ENCODE measurements around the gene KIFC3. TPM values are rescaled to one million over a fixed set of nuclear protein-coding genes. Genes with fewer than 3 reads are reported as not detected.
A peak's percentile ranks its signal among the peaks of the same experiment; 100 is the strongest.

Gene KIFC3
- total and polyA plus RNA-seq, 11 donors, result 46.1 to 105 (median 65.6) TPM

- Histone ChIP-seq H3K27ac (no peak overlapping the region), H3K4me3 (no peak overlapping the region), H3K36me3 (no peaks in the 10 kb centered on the region), H3K9me3 (no peaks in the 10 kb centered on the region), H3K4me1 (no peaks in the 10 kb centered on the region), H3K27me3 (no peaks in the 10 kb centered on the region)
- DNase-seq (no peak), ATAC-seq (peak in 1 of 4 donors; percentile 12)
- intact Hi-C loops (cut with DNase I), result loop anchor here (5.0 kb wide), 5 partner anchors 50 to 145 kb away; no protein-coding TSS in a partner anchor
- 89 to 96% (median 96%) methylated on average over 2 of the region's 2 CpGs for WGBS, 4 donors
- TF ChIP-seq, protein P1, sequence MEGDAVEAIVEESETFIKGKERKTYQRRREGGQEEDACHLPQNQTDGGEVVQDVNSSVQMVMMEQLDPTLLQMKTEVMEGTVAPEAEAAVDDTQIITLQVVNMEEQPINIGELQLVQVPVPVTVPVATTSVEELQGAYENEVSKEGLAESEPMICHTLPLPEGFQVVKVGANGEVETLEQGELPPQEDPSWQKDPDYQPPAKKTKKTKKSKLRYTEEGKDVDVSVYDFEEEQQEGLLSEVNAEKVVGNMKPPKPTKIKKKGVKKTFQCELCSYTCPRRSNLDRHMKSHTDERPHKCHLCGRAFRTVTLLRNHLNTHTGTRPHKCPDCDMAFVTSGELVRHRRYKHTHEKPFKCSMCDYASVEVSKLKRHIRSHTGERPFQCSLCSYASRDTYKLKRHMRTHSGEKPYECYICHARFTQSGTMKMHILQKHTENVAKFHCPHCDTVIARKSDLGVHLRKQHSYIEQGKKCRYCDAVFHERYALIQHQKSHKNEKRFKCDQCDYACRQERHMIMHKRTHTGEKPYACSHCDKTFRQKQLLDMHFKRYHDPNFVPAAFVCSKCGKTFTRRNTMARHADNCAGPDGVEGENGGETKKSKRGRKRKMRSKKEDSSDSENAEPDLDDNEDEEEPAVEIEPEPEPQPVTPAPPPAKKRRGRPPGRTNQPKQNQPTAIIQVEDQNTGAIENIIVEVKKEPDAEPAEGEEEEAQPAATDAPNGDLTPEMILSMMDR (IDR thresholded peaks at IDR 0.05), result no peak
- no peak for TF ChIP-seq POLR2A (IDR thresholded peaks at IDR 0.05)
Measured at GRCh38 chr16:57722210-57722499, 80.1 kb downstream of the KIFC3 start.

DNA sequence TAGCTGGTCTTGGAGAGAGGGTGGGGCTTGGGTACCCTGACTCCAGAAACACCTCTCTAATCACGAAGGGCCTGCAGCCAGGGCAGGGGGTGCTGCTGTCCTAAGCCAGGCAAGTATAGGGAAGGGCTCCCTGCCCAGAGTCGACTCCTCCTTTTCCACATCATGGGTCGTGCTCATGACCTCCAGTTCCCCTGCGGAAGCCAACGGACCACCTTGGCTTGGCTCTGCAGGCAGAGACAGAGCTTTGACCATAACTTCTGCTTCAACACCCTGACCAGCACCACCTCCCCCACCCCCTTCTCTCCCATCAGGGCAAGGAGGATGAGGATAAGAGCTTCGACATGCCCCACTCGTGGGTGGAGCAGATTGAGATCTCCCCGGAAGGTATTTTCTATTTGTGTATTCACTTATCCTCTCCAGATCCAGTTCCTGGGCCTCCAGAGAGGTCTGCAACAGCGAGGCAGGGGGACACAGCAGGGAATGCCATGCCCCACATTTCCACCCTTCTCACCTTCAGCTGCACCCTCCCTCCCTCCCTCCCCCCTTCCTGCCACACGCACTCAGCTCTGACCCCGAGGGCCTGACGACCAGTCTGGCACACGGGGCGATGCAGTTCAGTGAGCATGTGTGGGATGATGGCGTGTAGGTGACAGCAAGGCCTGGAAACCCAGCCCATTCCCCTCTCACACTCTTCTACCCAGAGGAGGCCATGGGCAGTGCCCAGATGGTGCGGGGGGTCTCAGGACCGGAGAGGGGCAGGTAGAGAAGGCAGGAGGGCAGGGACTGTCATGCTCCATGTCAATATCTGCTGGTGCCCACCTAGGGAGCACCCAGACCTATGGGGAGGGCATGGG lies 80.7 kb downstream of the KIFC3 start:
- intact Hi-C loops (cut with DNase I), result loop anchor here (2.0 to 5.0 kb wide), 6 partner anchors 49 to 145 kb away; no protein-coding TSS in a partner anchor

DNA sequence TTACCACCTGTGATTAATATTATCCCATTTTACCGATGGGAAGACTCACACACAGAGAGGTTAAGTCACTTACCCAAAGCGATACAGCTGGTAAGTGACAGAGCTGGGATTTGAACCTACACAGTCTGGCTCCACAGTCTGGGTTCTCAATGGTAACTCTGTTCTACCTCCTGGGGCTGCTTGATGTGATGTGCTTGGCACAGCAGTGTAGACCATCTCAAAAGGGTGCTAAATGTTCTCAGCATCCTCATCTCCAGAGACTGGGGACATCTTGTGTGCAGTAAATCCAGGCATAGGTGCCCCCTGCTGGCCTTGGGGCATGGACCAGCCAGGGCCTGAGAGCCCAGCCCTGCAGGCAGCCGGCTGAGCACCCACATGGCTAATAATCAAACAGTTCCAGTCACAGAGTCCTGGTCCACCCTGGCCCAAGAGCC lies 82.1 kb downstream of the KIFC3 start:
- Histone ChIP-seq H3K4me1 (no peaks in the 10 kb centered on the region), H3K27me3 (peaks cover 0 to 5% (median 0%) of the 10 kb centered on the region in 9 donors), H3K36me3 (no peaks in the 10 kb centered on the region), H3K9me3 (no peaks in the 10 kb centered on the region), H3K27ac (no peak overlapping the region), H3K4me3 (no peak overlapping the region)
- 69 to 92% (median 74%) methylated on average over 2 to 3 of the region's 3 CpGs for WGBS, 4 donors
- intact Hi-C loops (cut with DNase I), result loop anchor here (1.0 to 5.0 kb wide), 7 partner anchors 48 to 144 kb away; no protein-coding TSS in a partner anchor
- DNase-seq (peak in 4 of 5 donors; percentile 42 to 52 (median 50)), ATAC-seq (peak in 3 of 4 donors; percentile 75 to 87 (median 76))
- TF ChIP-seq, protein P1 (IDR thresholded peaks at IDR 0.05), result peak; percentile 43 to 61 (median 54)
- no peak for TF ChIP-seq POLR2A (IDR thresholded peaks at IDR 0.05)

More for the DNA sequence above, 80.7 kb downstream of the KIFC3 start:
- Histone ChIP-seq H3K36me3 (no peaks in the 10 kb centered on the region), H3K9me3 (no peaks in the 10 kb centered on the region), H3K4me1 (no peaks in the 10 kb centered on the region), H3K27me3 (peaks cover 0 to 1% (median 0%) of the 10 kb centered on the region in 9 donors), H3K27ac (no peak overlapping the region), H3K4me3 (no peak overlapping the region)
- no peak for DNase-seq
- 71 to 77% (median 75%) methylated on average over 16 to 17 of the region's 17 CpGs for WGBS, 4 donors
- TF ChIP-seq, protein P1 (IDR thresholded peaks at IDR 0.05), result no peak
- no peak for TF ChIP-seq POLR2A (IDR thresholded peaks at IDR 0.05)
- no peak for ATAC-seq

DNA sequence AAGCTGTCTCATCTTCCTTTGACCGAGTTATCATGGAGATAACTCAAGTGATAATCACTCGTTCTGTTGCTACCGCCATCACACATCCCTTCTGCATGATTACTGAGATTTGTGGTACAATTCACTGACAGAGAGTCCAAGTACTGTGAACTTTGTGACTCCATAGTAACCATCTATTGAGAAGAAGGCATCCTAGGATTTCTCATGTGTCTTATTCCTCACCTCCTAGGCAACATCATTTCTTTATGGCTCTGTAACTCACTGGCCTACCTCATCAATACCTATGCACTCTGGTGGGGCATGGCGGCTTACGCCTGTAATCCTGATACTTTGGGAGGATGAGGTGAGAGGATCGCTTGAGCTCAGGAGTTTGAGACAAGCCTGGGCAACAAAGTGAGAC lies 88.2 kb downstream of the KIFC3 start:
- Histone ChIP-seq H3K9me3 (no peaks in the 10 kb centered on the region), H3K36me3 (no peaks in the 10 kb centered on the region), H3K27ac (no peak overlapping the region), H3K4me3 (no peak overlapping the region), H3K4me1 (no peaks in the 10 kb centered on the region), H3K27me3 (peaks cover 0 to 5% (median 0%) of the 10 kb centered on the region in 9 donors)
- intact Hi-C loops (cut with DNase I), result loop anchor here in 1 of 10 donors (10.0 kb wide), 1 partner anchor 59 kb away; no protein-coding TSS in a partner anchor
- DNase-seq (no peak), ATAC-seq (no peak)
- 75 to 84% (median 79%) methylated on average over 6 of the region's 6 CpGs for WGBS, 4 donors
- no peak for TF ChIP-seq POLR2A (IDR thresholded peaks at IDR 0.05)
- TF ChIP-seq, protein P1 (IDR thresholded peaks at IDR 0.05), result no peak

All from heart left ventricle (tissue), 16 donors.